HUES64 (cell line): ENCODE measurements around the gene RAB8A. TPM values are rescaled to one million over a fixed set of nuclear protein-coding genes. Genes with fewer than 3 reads are reported as not detected.

Source experiments
- H3K27ac ChIP-seq: 2 replicates; pipeline ENCODE4 v1.7.0; 2013; ENCODE audit warnings: low read depth, low read length, inconsistent platforms
- H3K27me3 ChIP-seq: 2 replicates; pipeline ENCODE4 v1.6.1; 2013; ENCODE audit warnings: mild to moderate bottlenecking, low read length; ENCODE audit not compliant: insufficient read depth
- H3K36me3 ChIP-seq: 2 replicates; pipeline ENCODE4 v1.6.1; 2013; ENCODE audit warnings: mild to moderate bottlenecking, low read length; ENCODE audit not compliant: insufficient read depth
- H3K4me1 ChIP-seq: 2 replicates; pipeline ENCODE4 v1.6.1; 2013; ENCODE audit warnings: mild to moderate bottlenecking, low read length, moderate library complexity; ENCODE audit not compliant: insufficient read depth
- H3K4me3 ChIP-seq: 2 replicates; pipeline ENCODE4 v1.5.1; 2013; ENCODE audit warnings: mild to moderate bottlenecking, low read length, moderate library complexity
- H3K9ac ChIP-seq: 2 replicates; pipeline ENCODE4 v1.6.1; 2013; ENCODE audit warnings: mild to moderate bottlenecking, low read depth, low read length
- H3K9me3 ChIP-seq: 2 replicates; pipeline ENCODE4 v1.6.1; 2013; ENCODE audit warnings: low read depth, low read length; ENCODE audit not compliant: insufficient read depth
- whole genome bisulfite sequencing: fragments of 150-250, 120-280 bp; methylation state at CpG from one replicate; pipeline ENCODE4 v1.1.7; 2013; ENCODE audit warnings: missing lambda C conversion rate; 5-methylcytosine and 5-hydroxymethylcytosine counted together
- polyA plus RNA-seq, 2 experiments: library from polyadenylated mRNA; stranded (reverse); fragments of 50-300 nt; gene quantifications; one replicate each; pipeline ENCODE4 v1.2.3, GENCODE V29; 2013

The RAB8A gene
- polyA plus RNA-seq (2013, experiment 1 of 2): 51.4 TPM
- polyA plus RNA-seq (2013, experiment 2 of 2): 55.4 TPM

DNA sequence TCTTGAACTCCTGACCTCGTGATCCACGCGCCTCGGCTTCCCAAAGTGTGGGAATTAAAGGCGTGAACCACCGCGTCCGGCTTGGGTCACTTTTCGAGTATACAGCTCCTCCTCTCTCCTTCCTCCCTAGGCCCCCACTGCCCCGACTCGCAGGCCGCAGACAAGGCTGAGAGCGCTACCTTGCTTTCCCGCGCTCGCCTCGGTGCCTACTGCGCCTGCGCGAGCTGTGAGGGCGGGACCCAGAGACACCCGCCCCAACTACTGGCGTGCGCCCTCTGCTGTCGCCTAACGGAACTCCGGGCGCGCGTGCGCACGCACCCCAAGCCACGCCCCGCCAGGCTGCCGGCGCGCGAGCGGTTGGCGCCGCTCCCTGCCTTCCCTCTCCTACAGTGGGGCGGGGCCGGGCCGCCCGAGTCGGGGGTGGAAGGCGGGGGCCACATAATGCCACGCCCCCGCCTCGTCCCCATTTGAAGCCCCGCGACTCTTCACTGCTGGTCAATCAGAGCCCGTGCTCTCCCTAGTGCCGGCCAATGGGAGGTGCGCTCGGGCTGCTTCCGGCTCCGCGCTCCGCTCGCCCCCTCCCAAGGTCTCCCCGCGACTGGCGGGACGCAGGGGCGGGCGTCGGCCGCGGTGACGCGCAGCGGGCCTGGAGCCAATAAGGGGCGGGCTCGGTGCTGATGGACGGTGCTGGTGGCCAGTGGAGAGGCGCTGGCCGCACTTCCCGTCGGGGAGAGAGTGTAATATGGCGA is at the start of gene RAB8A:
Gene RAB8A (plus strand): TSS at position 730 of the 749 bp plus-strand sequence. CDS start 13 bp downstream, at position 743.
- Histone ChIP-seq H3K4me1 (peaks cover 9% of the 10 kb centered on the region; the same call in 1 of the 2 replicates), H3K27ac (peak within 1 kb of the TSS; percentile 84), H3K27me3 (no peaks in the 10 kb centered on the region), H3K4me3 (peak within 1 kb of the TSS; percentile 91), H3K36me3 (peaks cover 20% of the 10 kb centered on the region), H3K9me3 (no peaks in the 10 kb centered on the region), H3K9ac (peak within 1 kb of the TSS; percentile 86)
- WGBS: 2% methylated on average over 80 of the region's 81 CpGs

- Histone ChIP-seq H3K4me1 (peaks cover 15% of the 10 kb centered on the region; the same call in 1 of the 2 replicates), H3K4me3 (no peak overlapping the region), H3K27me3 (no peaks in the 10 kb centered on the region), H3K9me3 (peaks cover 6% of the 10 kb centered on the region; the same call in 1 of the 2 replicates), H3K9ac (no peak overlapping the region), H3K27ac (no peak overlapping the region), H3K36me3 (no peaks in the 10 kb centered on the region)
- 65% methylated on average over 4 of the region's 4 CpGs for WGBS
Measured at GRCh38 chr19:16061943-16062342, 49.7 kb upstream of the RAB8A start.

GRCh38 chr19:16062789-16063188 is 48.9 kb upstream of the RAB8A start:
- no peak overlapping the region for H3K4me3 ChIP-seq
- 70% methylated on average over 2 of the region's 2 CpGs for WGBS
- H3K4me1 ChIP-seq: peaks cover 15% of the 10 kb centered on the region; the same call in 1 of the 2 replicates
- no peaks in the 10 kb centered on the region for H3K27me3 ChIP-seq
- H3K36me3 ChIP-seq: no peaks in the 10 kb centered on the region
- H3K9me3 ChIP-seq: no peaks in the 10 kb centered on the region
- H3K27ac ChIP-seq: no peak overlapping the region
- H3K9ac ChIP-seq: no peak overlapping the region

DNA sequence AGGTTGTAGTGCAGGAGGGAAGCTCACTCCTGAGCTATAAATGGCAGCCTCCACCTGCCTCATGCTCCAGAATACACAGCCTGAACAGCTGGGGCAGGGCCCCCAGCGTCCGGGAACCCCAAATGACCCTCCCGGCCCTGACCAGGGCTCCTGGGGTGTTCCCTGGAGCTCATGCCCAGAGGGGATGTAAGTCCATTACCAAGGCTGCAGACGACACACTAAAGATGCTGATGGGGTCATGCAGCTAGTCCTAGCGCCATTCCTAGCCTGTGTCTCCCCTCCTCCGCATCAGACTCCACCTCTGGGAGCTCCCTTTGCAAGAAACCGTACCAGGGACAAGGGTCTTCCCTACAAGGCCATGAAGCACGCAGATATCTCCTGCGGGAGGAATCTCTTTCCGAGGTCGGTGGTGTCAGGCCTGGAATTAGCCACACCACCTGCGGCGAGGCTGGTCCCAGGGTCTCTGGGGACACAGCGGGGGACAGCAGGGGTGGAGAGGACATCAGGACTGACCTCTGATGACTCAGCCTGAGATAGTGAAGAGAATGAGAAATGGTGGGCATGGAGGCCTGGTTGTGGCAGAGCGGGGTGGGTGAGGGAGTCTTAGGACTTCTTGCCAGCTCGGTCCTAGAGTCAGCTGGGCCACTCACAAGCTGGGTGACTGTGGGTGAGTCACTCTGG is 47.3 kb upstream of the RAB8A start:
- Histone ChIP-seq H3K4me3 (no peak overlapping the region), H3K9ac (no peak overlapping the region), H3K4me1 (peaks cover 15% of the 10 kb centered on the region; the same call in 1 of the 2 replicates), H3K27ac (no peak overlapping the region), H3K36me3 (no peaks in the 10 kb centered on the region), H3K27me3 (no peaks in the 10 kb centered on the region), H3K9me3 (no peaks in the 10 kb centered on the region)
- WGBS: 87% methylated on average over 16 of the region's 16 CpGs

DNA sequence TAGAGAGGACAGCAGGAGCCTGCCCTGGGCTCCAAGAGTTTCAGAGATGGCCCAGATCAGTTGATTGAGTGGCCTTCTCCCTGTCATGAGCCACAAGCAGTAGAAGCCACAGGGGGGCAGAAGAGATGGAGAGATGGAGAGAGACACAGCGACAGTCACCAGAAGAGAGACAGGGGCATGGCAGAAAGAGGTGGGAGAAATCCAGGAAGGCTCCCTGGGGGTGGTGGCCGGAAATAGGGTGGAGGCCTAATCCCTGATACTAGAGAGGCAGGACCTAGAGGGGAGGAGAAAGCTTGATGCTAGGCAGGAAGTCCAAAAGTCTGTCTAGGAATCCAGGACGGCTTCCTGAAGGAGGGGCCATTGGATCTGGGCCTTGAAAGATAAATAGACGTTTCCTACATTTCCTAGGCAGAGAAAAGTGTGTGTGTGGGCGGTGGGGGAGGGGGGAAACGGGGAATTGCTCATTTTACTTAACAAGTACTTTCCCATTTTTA is 45.0 kb upstream of the RAB8A start:
- WGBS: 53% methylated on average over 4 of the region's 6 CpGs
- H3K4me3 ChIP-seq: no peak overlapping the region

DNA sequence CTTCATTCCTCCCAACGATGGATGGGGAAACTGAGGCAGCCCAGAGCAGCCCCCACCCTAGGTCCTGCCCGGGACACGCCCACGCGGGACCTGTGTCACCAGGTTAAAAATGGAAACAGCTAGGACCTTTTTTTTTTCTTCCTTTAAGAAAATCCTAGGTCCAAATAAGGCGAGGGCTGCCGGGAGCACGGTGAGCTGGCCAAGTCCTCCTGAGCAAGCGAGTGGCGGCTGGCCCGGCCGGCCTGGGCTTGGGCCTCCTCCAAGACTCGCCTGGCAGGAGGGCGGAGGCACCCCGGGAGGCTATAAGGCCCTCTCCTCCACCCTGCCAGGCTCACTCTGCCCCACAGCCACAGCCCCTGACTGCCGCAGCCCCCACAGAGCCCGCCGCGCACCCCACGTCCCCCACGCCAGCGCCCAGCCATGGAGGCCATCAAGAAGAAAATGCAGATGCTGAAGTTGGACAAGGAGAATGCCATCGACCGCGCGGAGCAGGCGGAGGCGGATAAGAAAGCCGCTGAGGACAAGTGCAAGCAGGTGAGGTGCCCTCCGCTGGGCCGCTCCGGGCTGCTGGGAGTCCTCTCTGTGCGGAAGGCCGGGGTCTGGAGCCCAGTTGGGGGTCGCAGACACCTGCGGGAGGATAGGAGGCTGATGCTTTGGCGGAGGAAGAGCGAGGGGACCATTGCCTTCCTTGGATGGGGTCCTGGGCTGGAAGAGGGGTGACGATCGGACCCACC is 44.3 kb upstream of the RAB8A start:
- peaks cover 15% of the 10 kb centered on the region; the same call in 1 of the 2 replicates for H3K4me1 ChIP-seq
- H3K9ac ChIP-seq: no peak overlapping the region
- H3K27me3 ChIP-seq: no peaks in the 10 kb centered on the region
- no peak overlapping the region for H3K27ac ChIP-seq
- no peaks in the 10 kb centered on the region for H3K9me3 ChIP-seq
- WGBS: 90% methylated on average over 40 of the region's 40 CpGs
- H3K4me3 ChIP-seq: no peak overlapping the region
- no peaks in the 10 kb centered on the region for H3K36me3 ChIP-seq

More for the DNA sequence above, 45.0 kb upstream of the RAB8A start:
- H3K9ac ChIP-seq: no peak overlapping the region
- H3K27ac ChIP-seq: no peak overlapping the region
- H3K27me3 ChIP-seq: no peaks in the 10 kb centered on the region
- no peaks in the 10 kb centered on the region for H3K9me3 ChIP-seq
- H3K36me3 ChIP-seq: no peaks in the 10 kb centered on the region
- peaks cover 15% of the 10 kb centered on the region; the same call in 1 of the 2 replicates for H3K4me1 ChIP-seq

GRCh38 chr19:16068696-16069259 is 42.9 kb upstream of the RAB8A start:
- peaks cover 15% of the 10 kb centered on the region; the same call in 1 of the 2 replicates for H3K4me1 ChIP-seq
- 89% methylated on average over 10 of the region's 10 CpGs for WGBS
- H3K4me3 ChIP-seq: no peak overlapping the region
- H3K9me3 ChIP-seq: no peaks in the 10 kb centered on the region
- no peak overlapping the region for H3K27ac ChIP-seq
- H3K27me3 ChIP-seq: no peaks in the 10 kb centered on the region
- H3K36me3 ChIP-seq: no peaks in the 10 kb centered on the region
- no peak overlapping the region for H3K9ac ChIP-seq

DNA sequence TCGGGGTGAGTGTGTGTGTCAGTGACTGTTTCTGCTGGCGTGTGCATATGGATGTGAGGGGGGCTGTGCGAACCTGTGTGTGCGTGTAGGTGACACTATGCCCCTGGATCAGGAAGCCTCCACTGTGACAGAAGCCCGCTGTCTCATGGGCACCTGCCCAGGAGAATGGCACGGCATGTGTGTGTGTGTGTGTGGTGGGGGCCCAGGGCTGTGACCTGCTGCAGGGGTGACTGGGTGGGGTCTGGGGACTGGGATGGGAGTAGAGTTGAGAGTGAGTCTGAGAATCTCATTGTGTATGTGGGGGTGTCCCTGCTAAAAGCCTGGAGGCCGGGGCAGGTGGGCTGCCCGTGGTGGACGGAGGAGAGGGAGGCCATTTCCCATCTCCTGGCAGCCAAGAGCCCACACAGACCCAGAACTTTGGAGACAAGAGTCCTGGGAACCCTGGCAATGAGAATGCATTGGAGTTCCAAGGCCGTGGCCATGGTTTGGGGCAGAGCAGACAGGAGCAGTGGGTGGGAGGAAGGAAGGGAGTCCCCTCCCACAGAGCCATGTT is 41.8 kb upstream of the RAB8A start:
- no peak overlapping the region for H3K9ac ChIP-seq
- H3K27ac ChIP-seq: no peak overlapping the region
- no peaks in the 10 kb centered on the region for H3K27me3 ChIP-seq
- no peaks in the 10 kb centered on the region for H3K9me3 ChIP-seq
- 91% methylated on average over 10 of the region's 10 CpGs for WGBS
- H3K36me3 ChIP-seq: no peaks in the 10 kb centered on the region
- H3K4me3 ChIP-seq: no peak overlapping the region
- peaks cover 11% of the 10 kb centered on the region; the same call in 1 of the 2 replicates for H3K4me1 ChIP-seq

- H3K27ac ChIP-seq: no peak overlapping the region
- no peaks in the 10 kb centered on the region for H3K27me3 ChIP-seq
- 90% methylated on average over 16 of the region's 16 CpGs for WGBS
- H3K9ac ChIP-seq: no peak overlapping the region
- no peak overlapping the region for H3K4me3 ChIP-seq
- H3K36me3 ChIP-seq: no peaks in the 10 kb centered on the region
- H3K4me1 ChIP-seq: peaks cover 8% of the 10 kb centered on the region
- H3K9me3 ChIP-seq: no peaks in the 10 kb centered on the region
Measured at GRCh38 chr19:16070366-16070990, 41.2 kb upstream of the RAB8A start.

DNA sequence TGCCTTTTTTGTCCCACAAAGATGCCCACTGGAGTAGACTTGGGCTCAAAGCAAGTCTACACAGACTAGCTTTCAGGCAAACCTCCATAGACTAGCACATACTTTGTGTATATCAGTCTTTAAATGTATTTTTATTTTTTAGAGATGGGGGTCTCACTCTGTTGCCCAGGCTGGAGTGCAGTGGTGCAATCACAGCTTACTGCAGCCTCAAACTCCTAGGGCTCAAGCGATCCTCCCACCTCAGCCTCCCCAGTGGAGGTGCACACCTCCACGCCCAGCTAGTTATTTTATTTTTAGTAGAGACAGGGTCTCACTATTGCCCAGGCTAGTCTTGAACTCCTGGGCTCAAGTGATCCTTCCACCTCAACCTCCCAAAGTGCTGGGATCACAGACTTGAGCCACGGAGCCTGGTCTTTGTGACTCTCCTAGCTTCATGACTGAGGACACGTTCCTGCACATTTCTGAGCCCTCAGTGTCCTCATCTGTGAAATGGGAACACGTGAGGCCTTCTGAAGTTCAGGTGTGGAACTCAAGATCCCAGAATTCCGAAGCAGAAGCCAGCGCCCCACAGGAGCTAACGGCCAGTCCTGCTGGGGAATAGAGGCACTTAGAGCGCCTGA is 40.5 kb upstream of the RAB8A start:
- Histone ChIP-seq H3K27me3 (no peaks in the 10 kb centered on the region), H3K36me3 (no peaks in the 10 kb centered on the region), H3K9ac (no peak overlapping the region), H3K4me3 (no peak overlapping the region), H3K27ac (no peak overlapping the region), H3K4me1 (peaks cover 3% of the 10 kb centered on the region), H3K9me3 (no peaks in the 10 kb centered on the region)
- WGBS: 86% methylated on average over 9 of the region's 9 CpGs
